ENCODE measurements around the gene ITIH1.

The ITIH1 gene

GRCh38 chr3:52794612-52795099, 17.3 kb downstream of the ITIH1 start, which contains the start of gene ITIH3:
Gene ITIH3, plus strand, starts transcription at chr3:52794796. Its CDS starts 8 bp downstream, at chr3:52794804.
- no peak within 1 kb of the TSS for H3K4me3 Mint-ChIP-seq
- no peaks in the 10 kb centered on the region for H3K27me3 Mint-ChIP-seq (ENCODE audit: low read depth)
- no peaks in the 10 kb centered on the region for H3K36me3 Mint-ChIP-seq (ENCODE audit: low read depth)
- no peaks in the 10 kb centered on the region for H3K9me3 Mint-ChIP-seq
- H3K4me1 Mint-ChIP-seq, result no peaks in the 10 kb centered on the region
- TF ChIP-seq, protein P1, sequence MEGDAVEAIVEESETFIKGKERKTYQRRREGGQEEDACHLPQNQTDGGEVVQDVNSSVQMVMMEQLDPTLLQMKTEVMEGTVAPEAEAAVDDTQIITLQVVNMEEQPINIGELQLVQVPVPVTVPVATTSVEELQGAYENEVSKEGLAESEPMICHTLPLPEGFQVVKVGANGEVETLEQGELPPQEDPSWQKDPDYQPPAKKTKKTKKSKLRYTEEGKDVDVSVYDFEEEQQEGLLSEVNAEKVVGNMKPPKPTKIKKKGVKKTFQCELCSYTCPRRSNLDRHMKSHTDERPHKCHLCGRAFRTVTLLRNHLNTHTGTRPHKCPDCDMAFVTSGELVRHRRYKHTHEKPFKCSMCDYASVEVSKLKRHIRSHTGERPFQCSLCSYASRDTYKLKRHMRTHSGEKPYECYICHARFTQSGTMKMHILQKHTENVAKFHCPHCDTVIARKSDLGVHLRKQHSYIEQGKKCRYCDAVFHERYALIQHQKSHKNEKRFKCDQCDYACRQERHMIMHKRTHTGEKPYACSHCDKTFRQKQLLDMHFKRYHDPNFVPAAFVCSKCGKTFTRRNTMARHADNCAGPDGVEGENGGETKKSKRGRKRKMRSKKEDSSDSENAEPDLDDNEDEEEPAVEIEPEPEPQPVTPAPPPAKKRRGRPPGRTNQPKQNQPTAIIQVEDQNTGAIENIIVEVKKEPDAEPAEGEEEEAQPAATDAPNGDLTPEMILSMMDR (IDR thresholded peaks at IDR 0.05; ENCODE audit: unreplicated experiment in 3 of 3), result no peak
- H3K27ac Mint-ChIP-seq, result no peak within 1 kb of the TSS

DNA sequence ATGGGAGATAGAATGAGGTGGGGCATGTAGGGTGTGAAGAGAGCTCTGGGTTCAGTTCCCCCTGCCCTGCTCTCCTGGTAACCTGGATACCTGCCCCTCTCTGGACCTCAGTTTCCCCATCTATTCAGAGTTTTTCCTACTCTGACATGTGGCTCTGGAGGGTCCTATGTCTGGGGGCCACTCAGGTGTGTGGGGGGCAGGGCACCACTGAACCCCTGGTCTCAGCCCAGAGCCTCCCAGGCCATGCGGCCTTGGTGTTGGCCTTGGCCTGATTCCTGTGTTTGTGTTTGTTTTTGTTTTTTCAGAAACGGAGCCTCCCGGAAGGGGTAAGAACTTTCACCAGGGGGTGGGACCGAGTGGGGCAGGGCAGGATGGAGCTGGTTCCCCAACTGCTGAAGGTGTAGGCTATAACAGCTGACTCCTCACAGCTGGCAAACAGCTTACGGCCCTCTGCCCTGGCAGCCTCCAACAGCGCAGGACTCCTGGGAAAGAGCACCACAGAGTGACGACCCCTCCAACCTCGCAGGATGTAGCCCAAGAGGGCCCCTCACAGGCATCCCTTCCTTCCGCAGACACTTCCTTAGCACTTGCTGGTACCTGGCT, 18.0 kb downstream of the ITIH1 start:
- Mint-ChIP-seq H3K36me3 (ENCODE audit: low read depth) (no peaks in the 10 kb centered on the region), H3K4me1 (no peaks in the 10 kb centered on the region), H3K27ac (no peak overlapping the region), H3K27me3 (ENCODE audit: low read depth) (no peaks in the 10 kb centered on the region), H3K9me3 (no peaks in the 10 kb centered on the region), H3K4me3 (no peak overlapping the region)
- TF ChIP-seq, protein P1 (IDR thresholded peaks at IDR 0.05; ENCODE audit: unreplicated experiment in 3 of 3), result no peak

GRCh38 chr3:52796411-52796810, 19.0 kb downstream of the ITIH1 start:
- Mint-ChIP-seq H3K4me3 (no peak overlapping the region), H3K27me3 (ENCODE audit: low read depth) (no peaks in the 10 kb centered on the region), H3K36me3 (ENCODE audit: low read depth) (no peaks in the 10 kb centered on the region), H3K4me1 (no peaks in the 10 kb centered on the region), H3K27ac (no peak overlapping the region), H3K9me3 (no peaks in the 10 kb centered on the region)
- TF ChIP-seq, protein P1 (IDR thresholded peaks at IDR 0.05; ENCODE audit: unreplicated experiment in 3 of 3), result no peak

GRCh38 chr3:52798376-52798977, 21.1 kb downstream of the ITIH1 start:
- TF ChIP-seq, protein P1 (IDR thresholded peaks at IDR 0.05; ENCODE audit: unreplicated experiment in 3 of 3), result no peak
- peaks cover 6% of the 10 kb centered on the region for H3K4me1 Mint-ChIP-seq
- H3K27me3 Mint-ChIP-seq (ENCODE audit: low read depth), result no peaks in the 10 kb centered on the region
- H3K27ac Mint-ChIP-seq, result no peak overlapping the region
- H3K4me3 Mint-ChIP-seq, result no peak overlapping the region
- H3K36me3 Mint-ChIP-seq (ENCODE audit: low read depth), result no peaks in the 10 kb centered on the region
- H3K9me3 Mint-ChIP-seq, result no peaks in the 10 kb centered on the region

GRCh38 chr3:52798978-52799476, 21.6 kb downstream of the ITIH1 start:
- Mint-ChIP-seq H3K27ac (no peak overlapping the region), H3K4me3 (no peak overlapping the region), H3K27me3 (ENCODE audit: low read depth) (no peaks in the 10 kb centered on the region), H3K36me3 (ENCODE audit: low read depth) (no peaks in the 10 kb centered on the region), H3K4me1 (peaks cover 6% of the 10 kb centered on the region), H3K9me3 (no peaks in the 10 kb centered on the region)
- TF ChIP-seq, protein P1 (IDR thresholded peaks at IDR 0.05; ENCODE audit: unreplicated experiment in 3 of 3), result peak in 1 of 3 experiments; percentile 33

All from nephron (organoid).